ENCODE measurements around the gene SEMA4C. TPM values are rescaled to one million over a fixed set of nuclear protein-coding genes. Genes with fewer than 3 reads are reported as not detected.

The SEMA4C gene
- total and polyA plus RNA-seq, 9 of the 15 experiments (the other 6 are each of a cell fraction or from before 2014, with no cell fraction given): 0.32 to 59.7 (median 23.9) TPM

DNA sequence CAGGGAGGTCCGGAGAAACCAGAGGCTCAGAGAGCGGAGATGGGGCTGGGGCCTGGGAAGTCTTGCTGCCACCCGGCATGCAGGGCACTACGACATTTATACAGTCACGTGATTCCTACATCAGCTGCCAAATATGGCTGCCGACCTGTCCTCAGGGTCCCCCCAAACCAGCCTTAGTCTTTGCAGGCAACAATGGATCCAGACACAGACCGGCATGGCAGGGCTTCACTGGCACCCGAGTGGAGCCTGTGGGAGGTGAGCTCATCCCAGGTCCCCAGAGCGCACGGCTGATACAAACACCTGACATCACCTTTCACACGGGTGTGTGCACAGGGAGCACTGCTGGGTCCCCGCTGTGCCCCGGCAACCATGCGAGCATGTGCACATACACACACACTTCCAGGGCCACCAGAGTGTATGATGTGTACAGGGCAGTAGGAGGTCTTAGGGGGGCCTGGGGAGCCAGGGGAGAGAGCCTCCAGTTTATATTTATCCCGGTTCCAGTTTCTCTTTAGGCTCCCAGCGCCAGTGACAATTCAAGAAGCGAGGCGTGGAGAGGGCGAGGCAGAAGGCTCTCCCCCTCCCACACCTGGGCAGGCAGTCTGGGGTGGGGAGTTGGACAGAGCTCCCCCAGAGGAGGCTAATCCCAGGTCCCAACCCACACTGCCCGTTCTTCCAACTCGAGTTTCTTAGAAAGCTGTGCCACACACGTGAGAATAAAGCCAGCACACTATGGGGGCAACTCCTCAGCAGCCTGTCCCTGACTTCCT is 2.7 kb downstream of the SEMA4C start (continued):
- TF ChIP-seq, protein P1, sequence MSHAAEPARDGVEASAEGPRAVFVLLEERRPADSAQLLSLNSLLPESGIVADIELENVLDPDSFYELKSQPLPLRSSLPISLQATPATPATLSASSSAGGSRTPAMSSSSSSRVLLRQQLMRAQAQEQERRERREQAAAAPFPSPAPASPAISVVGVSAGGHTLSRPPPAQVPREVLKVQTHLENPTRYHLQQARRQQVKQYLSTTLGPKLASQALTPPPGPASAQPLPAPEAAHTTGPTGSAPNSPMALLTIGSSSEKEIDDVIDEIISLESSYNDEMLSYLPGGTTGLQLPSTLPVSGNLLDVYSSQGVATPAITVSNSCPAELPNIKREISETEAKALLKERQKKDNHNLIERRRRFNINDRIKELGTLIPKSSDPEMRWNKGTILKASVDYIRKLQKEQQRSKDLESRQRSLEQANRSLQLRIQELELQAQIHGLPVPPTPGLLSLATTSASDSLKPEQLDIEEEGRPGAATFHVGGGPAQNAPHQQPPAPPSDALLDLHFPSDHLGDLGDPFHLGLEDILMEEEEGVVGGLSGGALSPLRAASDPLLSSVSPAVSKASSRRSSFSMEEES (CRISPR knock-in tag; IDR thresholded peaks at IDR 0.05): peak; percentile 29; the same call in 1 of the 2 replicates

DNA sequence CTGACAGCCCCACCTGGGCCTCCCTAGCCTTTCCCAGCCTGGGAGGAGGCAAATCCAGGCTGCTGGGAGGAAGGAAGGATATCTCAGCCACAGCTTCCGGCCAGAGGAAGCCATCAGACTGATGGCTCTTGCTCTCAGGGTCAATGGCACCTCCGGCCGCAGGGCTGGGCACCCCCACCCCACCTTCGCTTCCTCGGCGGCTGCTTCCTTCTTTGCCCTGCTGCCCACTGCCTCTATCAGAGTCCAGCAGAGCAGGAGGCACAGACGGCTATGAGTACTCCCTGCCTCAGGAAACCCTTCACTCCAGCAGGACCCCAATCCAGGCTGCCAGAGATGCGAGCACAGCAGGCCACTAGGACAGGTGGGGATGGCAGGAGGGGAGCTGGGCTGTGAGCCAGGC is 3.3 kb downstream of the SEMA4C start:
- H3K36me3 ChIP-seq (ENCODE audit: control insufficient read depth, insufficient read depth, low read length): peaks cover 67% of the 10 kb centered on the region

More for the DNA sequence above, 3.3 kb downstream of the SEMA4C start:
- CTCF ChIA-PET (ENCODE audit: low intra/inter-chr PET ratio): interaction anchor here (0.6 kb wide), 1 partner anchor 9 kb away, joined by 3 read pairs; the partner anchor contains the start of gene ANKRD39
- DNase-seq (ENCODE audit: extremely low read depth in 1 of 4, low spot score in 3 of 4) (no peak), ATAC-seq (no peak), FAIRE-seq (no peak)
- Histone ChIP-seq H2AFZ (ENCODE audit: low read depth, low read length) (no peak overlapping the region), H3K27me3 (ENCODE audit: control insufficient read depth in 2 of 2, insufficient read depth in 2 of 2, low read length in 2 of 2) (no peaks in the 10 kb centered on the region), H3K4me2 (ENCODE audit: insufficient read depth, low read length) (peak overlapping the region; percentile 93), H3K4me1 (replicated peaks in 1 of 2; ENCODE audit: control insufficient read depth in 2 of 2, insufficient read depth in 2 of 2, low read length in 2 of 2) (peaks cover 11 to 76% of the 10 kb centered on the region in 2 experiments; a peak in 4 of 5 replicates), H3K4me3 (no peak overlapping the region), H3K9me1 (ENCODE audit: control insufficient read depth, insufficient read depth, low read length) (peaks cover 8% of the 10 kb centered on the region), H3K79me2 (ENCODE audit: control insufficient read depth, insufficient read depth, low read length) (peaks cover 77% of the 10 kb centered on the region), H3K9me3 (replicated peaks; ENCODE audit: control insufficient read depth, insufficient read depth, low read depth, low read length) (no peaks in the 10 kb centered on the region), H3K27ac (ENCODE audit: extremely low read depth, low read depth, low read length) (no peak overlapping the region; the same call in 2 of the 3 replicates), H4K20me1 (replicated peaks; ENCODE audit: control insufficient read depth, insufficient read depth, low read length) (peaks cover 16% of the 10 kb centered on the region; the same call in 1 of the 2 replicates), H3K9ac (ENCODE audit: insufficient read depth in 1 of 2, low read depth in 2 of 2, low read length in 2 of 2) (peak overlapping the region; percentile 90 to 100; a peak in 3 of 4 replicates)
- TF ChIP-seq BRD9 (IDR thresholded peaks at IDR 0.05; ENCODE audit: low read depth, partially characterized antibody) (no peak), RBFOX2 (IDR thresholded peaks at IDR 0.05; ENCODE audit: low read depth, low read length) (peak; percentile 31; the same call in 1 of the 2 replicates), CEBPG (CRISPR knock-in tag; IDR thresholded peaks at IDR 0.05) (no peak), CEBPG (tag; conservative IDR thresholded peaks at IDR 0.05 in 1 of 2, IDR thresholded peaks at IDR 0.05 in 1 of 2) (no peak), ZBTB8A (IDR thresholded peaks at IDR 0.05; ENCODE audit: partially characterized antibody) (no peak)
- TF ChIP-seq, protein P2, sequence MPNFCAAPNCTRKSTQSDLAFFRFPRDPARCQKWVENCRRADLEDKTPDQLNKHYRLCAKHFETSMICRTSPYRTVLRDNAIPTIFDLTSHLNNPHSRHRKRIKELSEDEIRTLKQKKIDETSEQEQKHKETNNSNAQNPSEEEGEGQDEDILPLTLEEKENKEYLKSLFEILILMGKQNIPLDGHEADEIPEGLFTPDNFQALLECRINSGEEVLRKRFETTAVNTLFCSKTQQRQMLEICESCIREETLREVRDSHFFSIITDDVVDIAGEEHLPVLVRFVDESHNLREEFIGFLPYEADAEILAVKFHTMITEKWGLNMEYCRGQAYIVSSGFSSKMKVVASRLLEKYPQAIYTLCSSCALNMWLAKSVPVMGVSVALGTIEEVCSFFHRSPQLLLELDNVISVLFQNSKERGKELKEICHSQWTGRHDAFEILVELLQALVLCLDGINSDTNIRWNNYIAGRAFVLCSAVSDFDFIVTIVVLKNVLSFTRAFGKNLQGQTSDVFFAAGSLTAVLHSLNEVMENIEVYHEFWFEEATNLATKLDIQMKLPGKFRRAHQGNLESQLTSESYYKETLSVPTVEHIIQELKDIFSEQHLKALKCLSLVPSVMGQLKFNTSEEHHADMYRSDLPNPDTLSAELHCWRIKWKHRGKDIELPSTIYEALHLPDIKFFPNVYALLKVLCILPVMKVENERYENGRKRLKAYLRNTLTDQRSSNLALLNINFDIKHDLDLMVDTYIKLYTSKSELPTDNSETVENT (CRISPR knock-in tag; IDR thresholded peaks at IDR 0.05): no peak
- TF ChIP-seq, protein P3, sequence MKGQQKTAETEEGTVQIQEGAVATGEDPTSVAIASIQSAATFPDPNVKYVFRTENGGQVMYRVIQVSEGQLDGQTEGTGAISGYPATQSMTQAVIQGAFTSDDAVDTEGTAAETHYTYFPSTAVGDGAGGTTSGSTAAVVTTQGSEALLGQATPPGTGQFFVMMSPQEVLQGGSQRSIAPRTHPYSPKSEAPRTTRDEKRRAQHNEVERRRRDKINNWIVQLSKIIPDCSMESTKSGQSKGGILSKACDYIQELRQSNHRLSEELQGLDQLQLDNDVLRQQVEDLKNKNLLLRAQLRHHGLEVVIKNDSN (CRISPR knock-in tag; IDR thresholded peaks at IDR 0.05): no peak
- in situ Hi-C loops (cut with MboI) (loop anchor here (25.0 kb wide), 1 partner anchor 246 kb away; the partner anchor contains the start of gene ANKRD36), intact Hi-C loops (cut with micrococcal nuclease) (no loop called here)
- WGBS (ENCODE audit: insufficient coverage, low coverage, missing lambda C conversion rate): 94% methylated on average over 2 of the region's 8 CpGs
- BruUV-seq (replicated peaks): no TSS peak
- POLR2A ChIA-PET: interaction anchor here (0.6 kb wide), 1 partner anchor 40 kb away, joined by 4 read pairs; no protein-coding TSS in a partner anchor
